GM12873 (cell line): ENCODE data around the gene CORT.

Experiments used
- TF ChIP-seq, protein P1 (sequence below): IDR thresholded peaks from 2 replicates; pipeline ENCODE4 v1.5.1; 2012; ENCODE audit warnings: low read depth, mild to moderate bottlenecking, moderate library complexity, low read length, control low read depth; ENCODE audit not compliant: insufficient read depth; ENCODE audit errors: missing control alignments

CORT gene, protein sequence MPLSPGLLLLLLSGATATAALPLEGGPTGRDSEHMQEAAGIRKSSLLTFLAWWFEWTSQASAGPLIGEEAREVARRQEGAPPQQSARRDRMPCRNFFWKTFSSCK

DNA sequence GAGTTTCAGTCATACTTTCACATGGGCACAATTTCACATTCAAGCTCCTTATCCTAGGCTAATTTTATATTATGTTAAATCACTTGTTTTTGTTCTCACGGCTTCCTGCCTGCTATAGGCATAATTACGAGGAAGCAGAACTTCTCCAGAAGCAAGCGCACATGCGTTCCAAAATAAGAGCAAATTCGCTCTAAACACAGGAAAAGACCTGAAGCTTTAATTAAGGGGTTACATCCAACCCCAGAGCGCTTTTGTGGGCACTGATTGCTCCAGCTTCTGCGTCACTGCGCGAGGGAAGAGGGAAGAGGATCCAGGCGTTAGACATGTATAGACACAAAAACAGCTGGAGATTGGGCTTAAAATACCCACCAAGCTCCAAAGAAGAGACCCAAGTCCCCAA is at the start of gene CORT:
Gene CORT (plus strand): TSS at position 281 of the 400 bp plus-strand sequence. CDS start 193 bp downstream, outside the sequence.
- TF ChIP-seq, protein P1, sequence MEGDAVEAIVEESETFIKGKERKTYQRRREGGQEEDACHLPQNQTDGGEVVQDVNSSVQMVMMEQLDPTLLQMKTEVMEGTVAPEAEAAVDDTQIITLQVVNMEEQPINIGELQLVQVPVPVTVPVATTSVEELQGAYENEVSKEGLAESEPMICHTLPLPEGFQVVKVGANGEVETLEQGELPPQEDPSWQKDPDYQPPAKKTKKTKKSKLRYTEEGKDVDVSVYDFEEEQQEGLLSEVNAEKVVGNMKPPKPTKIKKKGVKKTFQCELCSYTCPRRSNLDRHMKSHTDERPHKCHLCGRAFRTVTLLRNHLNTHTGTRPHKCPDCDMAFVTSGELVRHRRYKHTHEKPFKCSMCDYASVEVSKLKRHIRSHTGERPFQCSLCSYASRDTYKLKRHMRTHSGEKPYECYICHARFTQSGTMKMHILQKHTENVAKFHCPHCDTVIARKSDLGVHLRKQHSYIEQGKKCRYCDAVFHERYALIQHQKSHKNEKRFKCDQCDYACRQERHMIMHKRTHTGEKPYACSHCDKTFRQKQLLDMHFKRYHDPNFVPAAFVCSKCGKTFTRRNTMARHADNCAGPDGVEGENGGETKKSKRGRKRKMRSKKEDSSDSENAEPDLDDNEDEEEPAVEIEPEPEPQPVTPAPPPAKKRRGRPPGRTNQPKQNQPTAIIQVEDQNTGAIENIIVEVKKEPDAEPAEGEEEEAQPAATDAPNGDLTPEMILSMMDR, result no peak

DNA sequence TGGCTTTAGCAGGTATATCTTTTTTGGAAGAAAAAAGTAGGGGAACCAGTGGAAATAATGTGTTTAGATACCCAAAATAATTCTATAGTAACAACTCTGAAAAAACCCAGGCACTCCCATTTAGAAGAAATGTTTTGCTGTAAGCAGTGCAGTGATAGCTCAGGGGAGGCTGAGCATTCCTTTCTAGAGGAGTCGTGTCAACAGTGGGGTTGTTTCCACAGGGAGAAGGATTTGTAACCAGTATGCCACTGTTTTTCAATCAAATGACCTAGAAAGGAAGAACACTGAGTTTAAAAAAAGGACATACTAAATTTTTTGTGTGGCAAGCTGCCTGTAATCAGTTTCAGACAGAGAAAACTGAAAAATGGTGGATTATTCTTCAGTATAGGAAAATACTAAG is 48.5 kb upstream of the CORT start:
- TF ChIP-seq, protein P1, result no peak

DNA sequence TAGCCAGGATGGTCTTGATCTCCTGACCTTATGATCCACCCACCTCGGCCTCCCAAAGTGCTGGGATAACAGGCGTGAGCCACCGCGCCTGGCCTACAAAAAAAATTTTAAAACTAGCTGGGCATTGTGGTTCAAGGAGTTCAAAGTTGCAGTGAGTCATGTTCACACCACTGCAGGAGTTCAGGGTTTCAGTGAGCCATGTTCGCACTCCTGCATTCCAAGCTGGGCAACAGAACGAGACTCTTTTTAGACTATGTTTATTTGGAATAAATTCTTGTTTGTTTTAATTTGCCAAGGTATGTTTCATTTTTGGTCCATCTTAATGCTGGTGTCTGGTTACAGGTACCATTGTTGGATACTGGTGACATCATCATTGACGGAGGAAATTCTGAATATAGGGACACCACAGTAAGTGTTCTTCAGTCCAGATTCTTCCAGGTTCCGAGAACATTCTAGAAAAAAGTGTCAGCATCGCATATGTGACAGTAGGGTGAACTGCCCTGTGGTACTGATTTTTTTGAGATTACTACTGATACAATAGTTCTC is 47.0 kb upstream of the CORT start:
- TF ChIP-seq, protein P1, result no peak

DNA sequence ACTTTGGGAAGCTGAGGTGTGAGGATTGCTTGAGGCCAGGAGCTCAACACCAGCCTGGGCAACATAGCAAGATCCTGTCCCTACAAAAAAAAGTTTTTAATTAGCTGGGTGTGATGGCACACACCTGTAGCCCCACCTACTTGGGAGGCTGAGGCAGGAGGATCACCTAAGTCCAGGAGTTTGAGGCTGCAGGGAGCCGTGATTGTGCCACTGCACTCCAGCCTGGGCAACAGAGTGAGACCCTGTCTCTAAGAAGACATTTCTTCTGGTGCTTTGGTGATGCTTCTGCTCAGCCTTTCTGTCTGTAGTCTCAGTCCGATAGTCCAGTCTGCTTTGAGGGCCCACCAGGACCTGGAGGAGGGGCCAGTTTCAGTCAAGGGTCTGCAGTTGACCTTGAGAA is 42.6 kb upstream of the CORT start:
- TF ChIP-seq, protein P1, result no peak

DNA sequence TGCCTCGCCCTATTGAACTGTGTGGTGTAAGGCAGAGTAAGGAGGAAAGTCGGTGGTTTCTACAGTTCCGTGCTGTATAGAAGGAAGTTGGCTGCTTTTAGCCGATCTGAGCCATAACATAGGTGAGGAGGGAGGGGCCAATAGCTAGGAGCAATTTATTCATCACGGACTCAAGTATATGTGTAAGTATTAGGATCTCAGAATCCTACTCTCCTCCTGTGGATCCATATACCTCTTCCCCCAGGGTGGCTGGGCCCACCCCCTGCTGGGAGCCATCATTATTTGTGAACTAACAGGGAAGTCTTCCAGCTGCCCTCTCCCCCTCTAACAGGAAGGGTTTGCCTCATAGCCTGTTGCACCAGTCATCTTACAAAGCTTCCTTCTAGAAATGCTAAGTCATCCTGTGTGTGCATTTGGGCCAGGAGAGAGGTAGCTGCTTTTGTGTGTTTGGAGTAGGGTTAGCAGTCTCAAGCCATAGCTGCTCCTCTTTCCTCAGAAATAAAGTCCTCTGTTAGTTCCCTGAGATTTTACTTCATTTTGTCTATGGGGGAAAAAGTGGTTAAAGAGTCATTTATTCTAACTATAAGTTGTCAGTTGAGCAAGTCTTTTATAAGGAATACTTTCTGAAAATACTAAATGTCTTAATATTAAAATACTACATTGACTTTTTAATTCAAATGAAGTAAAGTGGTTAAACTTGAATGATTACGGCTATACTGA is 34.5 kb upstream of the CORT start:
- TF ChIP-seq, protein P1, result no peak

DNA sequence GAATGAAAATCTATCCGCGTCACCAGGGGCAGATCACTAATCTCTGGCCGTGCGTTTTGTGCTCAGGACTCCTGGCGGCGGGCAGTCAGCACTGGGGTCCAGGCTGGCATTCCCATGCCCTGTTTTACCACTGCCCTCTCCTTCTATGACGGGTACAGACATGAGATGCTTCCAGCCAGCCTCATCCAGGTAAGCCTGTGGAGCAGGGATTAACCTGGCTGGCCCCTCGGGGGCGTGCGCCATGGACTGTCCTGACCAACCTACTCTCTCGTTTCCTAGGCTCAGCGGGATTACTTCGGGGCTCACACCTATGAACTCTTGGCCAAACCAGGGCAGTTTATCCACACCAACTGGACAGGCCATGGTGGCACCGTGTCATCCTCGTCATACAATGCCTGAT is 30.5 kb upstream of the CORT start:
- TF ChIP-seq, protein P1, result no peak

DNA sequence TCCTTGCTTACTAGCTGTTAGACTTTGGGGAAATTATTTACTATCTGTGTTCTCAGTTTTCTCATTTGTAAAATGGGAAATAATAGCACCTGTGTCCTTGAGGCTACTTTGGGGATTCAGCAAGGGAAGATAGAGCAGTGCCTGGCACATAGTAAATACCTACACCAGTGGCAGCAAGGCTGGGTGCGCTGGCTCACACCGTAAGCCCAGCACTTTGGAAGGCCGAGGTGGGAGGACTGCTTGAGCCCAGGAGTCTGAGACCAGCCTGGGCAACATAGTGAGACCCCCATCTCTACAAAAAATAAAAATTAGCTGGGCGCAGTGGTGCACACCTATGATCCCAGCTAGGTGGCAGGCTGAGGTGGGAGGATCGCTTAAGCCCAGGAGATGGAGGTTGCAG is 28.2 kb upstream of the CORT start:
- TF ChIP-seq, protein P1, result no peak
